GM04504 (cell line): ENCODE results near the gene FAXC.
A peak's percentile ranks its signal among the peaks of the same experiment; 100 is the strongest.
"Not testable (repeated sequence)": the region's sequence is repeated elsewhere in the genome, so short reads cannot be mapped to it uniquely, and the experiment has no call there.

Source experiments
- DNase-seq: peaks from one replicate; pipeline ENCODE4 v3.0.0-alpha.2; 2012; ENCODE audit warnings: low read depth

The FAXC gene

DNA sequence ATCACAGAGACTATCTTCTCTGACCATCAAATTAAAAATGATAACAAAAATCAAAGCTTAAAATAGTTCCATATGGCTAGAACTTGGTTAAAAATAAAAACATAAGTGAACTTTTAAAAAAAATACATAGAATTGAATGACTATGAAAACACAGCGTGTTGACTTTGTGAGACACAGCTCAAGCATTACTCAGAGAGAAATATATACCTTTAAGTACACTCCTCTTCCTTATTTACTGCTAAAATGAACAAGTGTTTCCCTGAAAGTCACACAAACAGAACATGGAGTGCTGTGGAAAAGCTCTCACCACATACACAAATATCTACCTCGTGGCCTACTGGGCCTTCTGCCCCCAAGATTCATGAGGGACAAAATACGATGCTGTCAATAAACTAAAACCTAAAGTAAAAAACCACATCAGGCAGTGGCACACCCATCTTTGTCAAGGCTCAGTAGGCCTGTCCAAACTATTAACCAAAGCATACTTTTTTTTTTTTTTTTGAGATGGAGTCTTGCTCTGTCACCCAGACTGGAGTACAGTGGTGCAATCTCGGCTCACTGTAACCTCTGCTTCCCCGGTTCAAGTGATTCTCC, 7.5 kb downstream of the FAXC start:
- DNase-seq: no peak

DNA sequence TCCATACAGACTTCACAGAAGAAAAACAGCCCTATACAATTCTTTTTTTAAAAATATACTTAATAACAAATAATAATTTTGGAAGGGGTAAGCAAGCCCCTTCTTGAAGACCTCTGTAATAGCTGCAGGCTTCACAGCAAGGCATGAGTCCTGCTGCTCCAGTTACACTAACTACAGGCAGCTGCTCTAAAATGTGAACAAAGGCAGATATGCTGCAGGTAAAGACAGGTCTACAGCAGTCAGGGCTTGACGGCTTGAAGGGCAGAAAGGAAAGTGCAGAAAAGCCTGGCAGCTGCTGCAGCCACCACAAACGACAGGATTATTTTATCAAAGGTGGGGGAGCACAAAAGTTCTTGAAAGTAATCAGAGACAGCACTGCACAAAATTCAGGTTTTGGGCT, 11.3 kb downstream of the FAXC start:
- no peak for DNase-seq

DNA sequence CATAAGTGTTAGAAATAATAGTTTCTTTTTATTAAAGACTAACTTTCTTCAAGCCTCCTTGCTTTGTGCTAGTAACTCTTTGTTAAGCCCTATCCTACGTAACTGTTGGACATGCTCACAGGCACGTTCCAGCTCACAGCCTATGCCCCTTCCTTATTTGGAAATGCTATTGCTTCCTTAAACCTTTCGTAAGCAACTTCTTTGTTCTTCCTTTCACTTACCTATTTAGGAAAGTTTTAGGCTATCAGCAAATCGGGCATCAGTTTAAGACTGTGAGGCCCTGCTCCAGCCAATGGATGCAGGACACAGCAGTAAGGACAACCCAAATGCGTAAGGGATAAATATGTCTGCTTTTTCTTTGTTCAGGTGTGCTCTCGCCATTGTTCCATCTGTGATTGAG, 14.2 kb downstream of the FAXC start:
- DNase-seq: not testable (repeated sequence)

DNA sequence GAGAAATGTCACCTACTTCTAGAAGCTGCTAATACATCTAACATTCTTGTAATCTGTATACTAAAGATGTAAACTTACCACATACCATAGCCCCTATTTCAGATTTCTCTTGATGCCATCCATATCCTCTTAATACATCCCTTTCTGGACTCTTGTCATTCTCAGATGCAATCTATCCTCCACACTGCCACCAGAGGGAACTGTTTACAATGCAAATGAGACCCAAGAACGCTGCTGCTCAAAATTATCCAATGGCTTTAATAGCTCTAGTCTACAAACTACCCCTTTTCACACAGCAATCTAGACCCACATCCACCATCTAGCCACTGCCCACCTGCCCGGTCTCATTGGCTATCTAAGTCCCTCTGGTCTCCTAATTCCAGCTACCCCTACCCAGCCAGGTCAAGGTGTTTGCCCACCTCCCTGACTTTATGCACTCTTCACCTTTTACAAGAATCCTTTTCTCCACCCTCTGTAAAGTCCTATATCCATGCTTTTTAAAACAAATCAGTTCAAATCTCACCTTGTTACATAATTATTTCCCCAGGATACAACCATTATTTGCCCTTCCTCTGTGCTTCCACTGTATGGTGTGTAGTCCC, 14.8 kb downstream of the FAXC start:
- DNase-seq: peak; percentile 17

DNA sequence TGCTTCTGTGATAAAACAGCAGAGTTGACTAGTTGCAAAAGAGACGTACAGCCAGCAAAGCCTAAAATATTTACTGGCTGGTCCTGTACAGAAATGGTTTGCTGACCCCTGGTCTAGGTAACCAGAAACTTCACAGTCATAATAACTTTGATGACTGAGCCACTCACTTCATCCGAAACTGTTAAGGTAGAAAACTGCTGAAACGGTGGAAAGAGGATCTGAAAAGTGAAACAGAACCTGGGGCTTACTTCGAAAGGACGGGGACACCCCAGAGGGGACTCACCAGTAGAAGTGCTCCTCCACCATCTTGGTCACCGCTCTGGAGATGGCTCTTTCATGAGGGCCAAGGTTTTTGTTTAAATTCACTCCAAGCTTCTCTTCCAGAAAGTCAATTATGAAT, 16.4 kb downstream of the FAXC start:
- no peak for DNase-seq

DNA sequence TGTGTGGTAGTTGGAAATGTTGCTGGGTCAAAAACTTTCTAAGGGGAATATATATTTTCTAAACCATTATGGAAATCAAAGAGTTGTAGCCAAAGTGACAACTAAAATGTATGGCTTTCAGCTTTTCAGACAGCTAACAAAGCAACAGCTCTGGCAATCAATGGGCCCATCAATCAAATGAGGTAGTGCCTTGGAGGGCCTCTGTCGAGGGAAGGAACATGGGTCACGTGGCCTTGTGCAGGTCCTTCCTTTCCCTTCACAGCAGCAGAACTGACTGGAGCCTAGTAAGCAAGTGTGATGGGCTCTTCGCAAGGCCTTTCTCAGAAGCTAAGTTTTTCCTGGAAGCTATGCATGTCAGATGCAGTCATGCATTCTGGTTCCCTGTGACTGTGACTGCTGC, 17.9 kb downstream of the FAXC start:
- no peak for DNase-seq

DNA sequence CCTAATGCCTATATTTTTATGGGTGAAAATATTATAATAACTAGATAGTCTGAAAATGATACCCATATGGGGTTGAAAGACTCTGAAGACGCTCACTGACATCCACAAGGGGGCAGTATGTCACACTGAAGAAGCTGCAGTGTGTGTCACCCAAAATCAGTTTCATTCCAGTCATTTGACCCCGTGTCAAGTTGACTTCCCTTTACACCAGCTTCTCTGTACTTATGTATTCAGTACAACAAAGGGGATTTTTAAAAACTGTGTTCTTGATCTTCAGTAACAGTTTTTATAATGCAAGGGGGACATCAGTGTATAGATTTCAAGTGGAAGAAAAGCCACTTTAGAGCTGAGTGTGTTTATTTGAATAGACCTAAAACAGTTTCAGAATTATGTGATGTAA, 19.3 kb downstream of the FAXC start:
- DNase-seq: peak; percentile 39

DNA sequence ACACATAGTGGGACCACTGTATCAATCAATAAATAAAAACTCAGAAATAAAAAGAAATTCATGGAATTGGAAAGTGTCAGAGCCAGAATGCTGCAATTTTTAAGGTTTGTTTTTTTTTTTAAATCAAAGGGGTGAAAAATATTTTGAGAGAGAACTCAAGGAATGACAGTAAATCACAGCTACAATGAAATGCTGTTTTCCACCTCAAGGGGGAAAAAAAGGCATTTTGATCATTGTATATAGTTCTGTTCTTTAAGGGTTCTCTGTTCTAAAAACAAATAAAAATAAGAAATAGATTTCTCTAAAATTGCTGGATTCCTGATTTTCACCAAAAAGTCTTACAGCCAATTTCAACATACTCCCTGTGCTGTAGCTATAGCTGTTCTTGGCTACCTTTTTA, 24.5 kb downstream of the FAXC start:
- no peak for DNase-seq

DNA sequence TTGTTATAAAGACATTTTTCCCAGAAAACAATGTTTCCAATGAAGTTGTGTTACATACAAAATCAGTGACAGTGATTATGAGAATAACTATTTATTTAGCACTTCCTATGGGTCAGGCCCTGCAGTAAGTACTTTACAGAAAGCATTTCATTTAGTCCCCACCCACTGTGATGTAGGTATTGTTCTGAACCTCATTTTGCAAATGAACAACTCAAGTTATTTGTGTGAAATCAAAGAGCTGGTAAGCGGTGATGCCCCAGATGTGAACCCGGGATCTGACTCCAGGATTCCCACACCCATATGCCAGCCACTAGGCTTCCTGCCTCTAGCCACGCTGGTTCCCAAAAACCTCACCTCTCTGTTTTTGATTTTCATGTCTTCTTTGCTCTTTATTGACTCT, 30.9 kb downstream of the FAXC start:
- DNase-seq: no peak

DNA sequence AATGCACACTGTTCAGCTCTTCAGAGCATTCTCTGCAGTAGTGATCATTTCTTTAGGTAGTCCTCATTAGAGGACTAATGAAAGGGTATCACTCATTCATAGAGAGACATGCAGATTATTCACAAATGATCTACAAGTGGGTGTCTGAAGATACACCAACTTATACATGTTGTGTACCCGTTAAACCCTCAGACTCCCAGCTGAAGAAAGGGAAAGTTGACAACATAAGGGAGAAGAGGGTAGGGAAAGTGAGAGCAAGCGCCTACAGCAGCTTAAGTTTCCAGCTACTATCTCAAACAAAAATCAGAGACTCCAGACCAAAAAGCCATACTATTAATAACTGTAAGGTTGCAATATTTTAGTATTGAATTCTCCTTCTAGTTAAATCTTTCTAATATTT, 37.1 kb downstream of the FAXC start:
- DNase-seq: no peak

DNA sequence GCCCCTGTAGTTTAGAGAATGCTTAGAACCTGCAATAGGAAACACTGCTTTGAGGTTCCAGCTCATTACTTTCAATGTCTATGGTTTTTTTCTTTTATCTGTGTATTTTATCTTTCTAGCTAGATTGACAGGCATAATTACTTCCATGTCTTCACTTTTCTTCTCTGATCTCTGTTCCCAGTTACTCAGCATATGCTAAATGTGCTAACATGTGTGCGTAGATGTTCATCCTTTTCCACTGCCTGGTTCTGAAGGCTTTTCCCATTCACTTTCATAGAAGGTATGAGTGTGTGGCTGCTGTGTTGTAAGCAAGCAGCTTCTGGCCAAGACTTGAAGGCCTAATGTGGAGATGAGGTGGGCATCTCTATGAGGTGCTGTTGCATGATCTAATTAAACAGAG, 38.9 kb downstream of the FAXC start:
- DNase-seq: no peak

DNA sequence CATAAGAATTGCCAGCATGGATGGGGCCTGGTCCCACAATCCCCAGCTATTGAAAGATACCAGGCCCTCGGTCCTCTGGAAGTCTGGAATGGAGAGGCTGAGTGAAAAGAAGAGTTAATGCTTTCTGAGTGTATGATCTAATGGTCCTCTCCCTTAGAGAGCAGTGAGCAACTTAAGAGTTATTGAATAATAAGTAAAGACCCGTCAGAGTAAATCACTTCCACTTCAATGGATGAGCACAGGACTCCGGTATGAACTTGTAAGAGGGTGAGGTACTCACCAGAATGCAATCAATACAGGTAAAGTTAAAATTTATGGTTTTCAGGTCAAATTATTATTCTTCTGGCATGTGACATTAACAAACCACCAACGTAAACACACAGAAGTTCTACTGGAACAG, 39.9 kb downstream of the FAXC start:
- no peak for DNase-seq

DNA sequence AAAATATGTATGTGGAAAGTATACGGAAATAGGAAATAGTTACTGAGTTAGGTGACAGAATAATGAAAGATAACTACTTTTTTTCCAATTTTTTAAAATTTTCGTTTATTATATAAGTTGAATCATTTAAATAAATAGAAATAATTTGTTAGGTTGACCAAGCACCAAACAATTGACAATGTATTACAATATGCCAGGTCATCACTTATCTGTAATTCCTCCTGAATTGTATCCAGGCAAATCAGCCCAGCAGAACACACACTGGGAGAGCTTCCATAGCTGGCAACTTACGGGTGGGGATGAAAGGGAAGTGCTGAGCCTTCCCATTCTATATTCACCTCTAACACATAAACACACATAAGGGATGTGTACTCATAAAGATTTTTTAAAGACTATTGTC, 40.7 kb downstream of the FAXC start:
- no peak for DNase-seq

DNA sequence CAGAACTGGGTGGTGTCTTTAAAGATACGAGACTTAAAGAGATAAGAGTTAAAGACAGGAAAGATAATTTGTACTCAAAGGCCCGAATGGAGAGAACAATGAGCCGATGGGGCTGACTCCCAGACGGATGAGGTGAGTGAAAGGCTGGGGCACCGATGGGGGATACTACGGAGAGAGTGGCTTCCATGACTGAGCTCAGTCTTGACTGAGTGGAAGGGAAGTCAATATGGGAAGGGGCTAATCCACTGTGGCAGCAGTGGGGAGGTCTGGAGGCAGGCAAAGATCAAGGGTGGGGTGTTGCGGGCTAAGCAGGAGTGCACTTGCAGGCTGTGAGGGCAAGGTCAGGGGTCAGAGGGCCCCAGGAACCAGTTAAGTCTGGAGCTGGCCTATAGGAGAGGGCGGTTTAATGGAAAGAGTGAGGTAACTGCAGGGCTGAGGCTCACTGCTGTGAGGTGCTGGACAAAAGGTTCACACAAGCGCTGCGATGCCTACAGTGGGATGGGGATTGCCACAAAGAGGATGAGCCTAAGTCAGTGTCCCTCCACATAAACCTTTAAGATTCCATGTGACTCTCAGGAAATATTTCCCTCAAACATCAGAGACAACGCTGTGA, 42.1 kb downstream of the FAXC start:
- DNase-seq: no peak

DNA sequence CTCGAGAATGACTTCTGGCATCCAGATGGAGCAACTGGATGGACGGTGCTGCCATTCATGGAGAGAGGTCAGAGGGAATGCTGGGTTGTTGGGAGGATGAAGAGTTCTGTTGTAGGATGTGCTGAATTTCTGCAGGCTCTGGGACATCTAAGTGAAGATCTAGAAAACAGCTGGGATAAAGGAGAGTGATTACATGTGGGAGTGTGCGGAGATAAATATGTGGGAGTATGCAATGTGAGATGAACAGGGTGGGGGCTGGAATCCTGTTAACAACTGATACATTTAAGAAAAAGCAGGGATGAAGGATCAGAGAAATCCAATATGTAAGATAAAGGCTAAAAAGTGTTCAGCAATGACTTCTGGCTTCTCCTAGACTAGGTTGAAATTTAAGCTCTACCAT, 43.1 kb downstream of the FAXC start:
- no peak for DNase-seq

DNA sequence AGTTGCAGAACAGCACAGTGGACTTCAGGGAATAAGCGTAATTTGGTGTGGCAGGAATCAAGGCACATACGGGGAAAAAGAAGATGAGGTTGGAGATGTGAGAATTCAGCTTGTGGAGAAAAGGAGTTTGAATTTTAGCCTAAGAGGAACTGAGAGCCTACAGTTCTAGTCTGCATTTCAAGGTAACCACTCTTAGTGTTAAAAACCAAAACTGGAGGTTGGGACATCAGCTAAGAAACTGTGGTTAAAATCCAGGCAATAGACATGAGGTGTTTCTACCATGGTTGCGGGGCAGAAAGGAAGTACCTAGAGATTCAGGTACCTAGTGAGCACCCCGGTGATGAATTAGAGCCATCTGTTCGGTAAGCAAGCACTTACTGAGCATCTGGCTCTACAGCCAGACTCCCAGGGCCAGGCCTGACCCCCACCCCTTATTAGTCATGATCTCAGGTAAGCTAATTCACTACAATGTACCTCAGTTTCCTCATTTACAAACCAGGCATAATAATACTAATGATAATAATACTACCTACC, 44.4 kb downstream of the FAXC start:
- DNase-seq: no peak

DNA sequence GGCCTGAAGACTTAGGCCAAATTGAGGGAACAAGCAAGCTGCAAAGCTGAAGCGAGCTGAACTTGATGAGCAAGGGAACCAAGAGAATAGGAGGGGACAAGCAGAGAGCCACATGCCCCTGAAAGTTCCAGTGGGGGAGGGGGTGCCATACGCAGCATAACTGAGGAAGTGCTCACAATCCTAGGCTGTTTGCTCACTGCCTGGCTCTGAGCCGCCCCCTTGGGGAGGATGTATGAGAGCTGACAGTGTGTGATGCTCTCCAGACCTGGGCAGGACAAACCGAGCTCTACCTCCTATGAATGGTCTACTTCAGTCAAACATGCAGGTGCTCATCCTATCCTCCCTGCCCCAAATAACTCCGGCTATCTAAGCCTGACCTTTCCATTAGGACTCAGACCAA, 52.1 kb downstream of the FAXC start:
- no peak for DNase-seq

DNA sequence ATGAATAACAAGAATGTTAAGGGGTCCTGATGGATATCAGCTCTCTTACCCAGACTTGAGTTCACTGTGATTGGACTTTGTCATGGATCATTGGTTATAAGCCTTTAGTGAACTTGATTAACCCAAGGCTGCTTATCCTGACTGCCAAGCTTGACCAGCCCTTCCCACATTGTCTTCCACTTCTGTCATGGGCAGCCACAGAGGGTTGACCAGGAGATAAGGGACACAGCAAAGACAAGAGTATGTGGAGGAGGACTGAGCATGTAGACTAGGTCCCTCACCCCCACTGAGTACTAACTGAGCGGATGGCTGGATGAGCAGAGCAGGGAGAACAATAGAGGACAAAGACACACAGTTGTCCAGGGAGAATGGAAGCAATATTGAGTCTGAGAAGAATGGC, 52.5 kb downstream of the FAXC start:
- DNase-seq: no peak

DNA sequence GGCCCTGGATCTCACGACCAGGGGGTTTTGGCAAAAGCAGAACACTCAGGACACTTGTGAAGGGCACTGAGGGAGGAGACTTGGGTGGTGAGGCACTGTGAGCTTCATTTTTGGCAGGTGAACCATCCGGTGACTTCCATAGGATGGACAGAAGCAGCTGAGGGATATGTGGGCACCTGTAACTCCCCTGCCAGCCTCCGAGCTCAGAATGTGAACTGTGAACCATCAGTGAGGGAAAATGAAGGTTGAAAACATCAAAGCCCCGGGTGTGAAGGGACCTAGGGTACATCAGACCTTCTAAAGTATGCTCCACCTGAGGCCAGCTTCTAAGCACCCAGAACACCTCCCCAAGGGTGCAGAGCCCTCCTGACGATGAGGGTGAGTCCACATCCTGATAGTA, 53.2 kb downstream of the FAXC start:
- DNase-seq: no peak

DNA sequence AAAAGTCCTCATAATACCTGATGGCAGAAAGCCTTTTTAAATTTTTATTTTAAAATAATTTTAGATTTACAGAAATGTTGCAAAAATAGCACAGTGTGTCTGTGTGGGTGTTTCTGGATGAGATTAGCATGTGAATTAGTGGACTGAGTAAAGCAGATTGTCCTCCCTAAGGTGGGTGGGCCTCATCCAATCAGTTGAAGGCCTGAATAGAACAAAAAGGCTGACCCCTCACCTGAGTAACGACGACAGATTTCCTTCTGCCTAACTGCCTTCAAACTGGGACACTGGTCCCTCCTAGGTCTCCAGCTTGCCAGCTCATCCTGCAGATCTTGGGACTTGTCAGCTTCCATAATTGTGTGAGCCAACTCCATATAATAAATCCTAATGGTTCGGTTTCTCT, 54.2 kb downstream of the FAXC start:
- DNase-seq: no peak

DNA sequence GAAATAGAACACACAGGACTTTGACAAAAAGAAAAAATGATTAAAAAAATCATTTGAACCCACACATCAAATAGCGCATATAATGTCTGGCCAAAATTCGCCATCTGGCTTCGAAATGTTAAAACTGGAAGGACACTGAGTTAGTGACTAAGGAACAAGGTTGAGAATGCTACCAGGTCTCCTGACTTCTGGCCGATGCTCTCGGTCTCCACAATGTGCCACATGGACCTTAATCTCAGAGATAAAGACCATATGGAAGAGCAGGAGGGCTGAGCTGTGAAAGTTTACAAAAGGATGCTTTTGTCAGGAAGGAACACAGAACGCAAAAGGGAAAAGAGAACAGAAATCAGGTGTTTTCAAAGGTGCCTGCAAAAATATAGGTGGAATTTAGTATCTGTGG, 54.7 kb downstream of the FAXC start:
- DNase-seq: no peak

DNA sequence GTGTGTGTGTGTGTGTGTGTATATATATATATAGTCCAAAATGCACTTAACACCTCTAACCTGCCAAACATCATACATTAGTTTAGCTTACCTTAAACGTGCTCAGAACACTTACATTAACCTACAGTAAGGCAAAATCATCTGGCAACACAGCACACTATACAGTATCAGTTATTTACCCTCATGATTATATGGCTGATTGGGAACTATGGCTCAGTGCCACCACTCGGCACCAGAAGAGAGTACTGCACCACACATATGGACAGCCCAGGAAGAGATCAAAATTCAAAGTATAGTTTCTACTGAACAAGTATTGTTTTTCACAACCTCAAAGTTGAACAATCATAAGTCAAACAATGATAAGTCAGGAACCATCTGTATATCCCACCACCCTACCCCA, 59.8 kb downstream of the FAXC start:
- no peak for DNase-seq

DNA sequence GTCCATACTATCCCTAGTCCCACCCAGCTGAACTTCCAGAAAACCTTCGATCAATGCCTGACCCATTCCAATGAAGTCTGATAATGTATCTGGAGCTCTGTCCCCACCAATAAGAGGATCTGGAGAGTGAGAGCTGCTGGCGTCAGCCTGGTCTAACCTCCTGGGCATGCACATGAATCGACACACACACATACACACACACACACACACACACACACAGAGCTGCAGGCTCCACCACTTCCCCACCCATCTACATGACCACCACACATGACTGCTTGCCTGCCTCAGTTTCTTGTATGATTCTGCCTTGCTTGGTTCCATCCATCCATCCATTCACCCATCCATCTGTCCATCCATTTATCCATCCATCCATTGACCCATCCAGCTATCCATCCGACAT, 60.8 kb downstream of the FAXC start:
- no peak for DNase-seq

DNA sequence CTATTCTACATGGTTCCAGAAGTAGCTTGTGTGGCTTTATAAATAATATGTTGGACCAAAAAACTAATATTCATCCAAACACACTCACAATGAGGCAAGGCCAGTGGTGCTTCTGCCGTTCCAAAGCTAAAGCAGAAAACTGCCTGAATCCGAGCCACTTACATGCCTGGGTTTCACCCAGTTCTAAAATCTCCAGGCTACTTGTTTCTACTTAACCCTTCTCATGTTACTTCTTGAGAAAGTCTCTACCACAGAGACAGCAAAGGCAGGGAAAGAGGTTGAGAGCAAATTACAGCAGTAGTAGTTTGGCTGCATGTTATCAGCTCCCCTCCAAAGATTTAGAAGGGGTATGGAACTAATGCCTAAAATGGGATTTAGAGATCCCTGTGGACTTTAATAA, 62.0 kb downstream of the FAXC start:
- no peak for DNase-seq
